Endothelial cell (in vitro differentiated cells): ENCODE results near the gene RNASET2. TPM values are rescaled to one million over a fixed set of nuclear protein-coding genes. Genes with fewer than 3 reads are reported as not detected.
"Not testable (repeated sequence)": the region's sequence is repeated elsewhere in the genome, so short reads cannot be mapped to it uniquely, and the experiment has no call there.

Experiments used
- DNase-seq: peaks from one replicate; pipeline ENCODE4 v3.0.0; 2021; ENCODE audit warnings: low spot score
- H3K27ac Mint-ChIP-seq: one replicate; pipeline ENCODE4 v1.8.0; 2021; ENCODE audit warnings: mixed read lengths, inconsistent platforms; ENCODE audit not compliant: unreplicated experiment
- H3K27me3 Mint-ChIP-seq: one replicate; pipeline ENCODE4 v1.8.0; 2021; ENCODE audit warnings: mild to moderate bottlenecking, moderate library complexity, mixed read lengths, inconsistent platforms; ENCODE audit not compliant: unreplicated experiment
- H3K36me3 Mint-ChIP-seq: one replicate; pipeline ENCODE4 v1.8.0; 2021; ENCODE audit warnings: mild to moderate bottlenecking, low read depth, mixed read lengths, inconsistent platforms; ENCODE audit not compliant: unreplicated experiment
- H3K4me1 Mint-ChIP-seq: one replicate; pipeline ENCODE4 v1.8.0; 2021; ENCODE audit warnings: mild to moderate bottlenecking, mixed read lengths, inconsistent platforms; ENCODE audit not compliant: unreplicated experiment
- H3K4me3 Mint-ChIP-seq: one replicate; pipeline ENCODE4 v1.8.0; 2021; ENCODE audit warnings: mild to moderate bottlenecking, mixed read lengths, inconsistent platforms; ENCODE audit not compliant: unreplicated experiment
- H3K9me3 Mint-ChIP-seq: one replicate; pipeline ENCODE4 v1.8.0; 2021; ENCODE audit warnings: mixed read lengths, inconsistent platforms; ENCODE audit not compliant: unreplicated experiment
- total RNA-seq: library from RNA; stranded (reverse); fragmentation: NEBNext Ultra II Directional; extraction: Animal tissue kit (Norgen Biotek cat#: 25700); gene quantifications from one replicate; pipeline ENCODE4 v1.2.1, GENCODE V29; 2021; ENCODE audit not compliant: unreplicated experiment
- TF ChIP-seq, protein P1 (sequence below): fragments of 200-600 bp; sonication (generic); IDR thresholded peaks from one replicate; pipeline ENCODE4 v1.5.0; 2021; ENCODE audit warnings: antibody characterized with exemption; ENCODE audit not compliant: unreplicated experiment

RNASET2 gene
- total RNA-seq, 1 donor from 2014 or later: 11.6 TPM

DNA sequence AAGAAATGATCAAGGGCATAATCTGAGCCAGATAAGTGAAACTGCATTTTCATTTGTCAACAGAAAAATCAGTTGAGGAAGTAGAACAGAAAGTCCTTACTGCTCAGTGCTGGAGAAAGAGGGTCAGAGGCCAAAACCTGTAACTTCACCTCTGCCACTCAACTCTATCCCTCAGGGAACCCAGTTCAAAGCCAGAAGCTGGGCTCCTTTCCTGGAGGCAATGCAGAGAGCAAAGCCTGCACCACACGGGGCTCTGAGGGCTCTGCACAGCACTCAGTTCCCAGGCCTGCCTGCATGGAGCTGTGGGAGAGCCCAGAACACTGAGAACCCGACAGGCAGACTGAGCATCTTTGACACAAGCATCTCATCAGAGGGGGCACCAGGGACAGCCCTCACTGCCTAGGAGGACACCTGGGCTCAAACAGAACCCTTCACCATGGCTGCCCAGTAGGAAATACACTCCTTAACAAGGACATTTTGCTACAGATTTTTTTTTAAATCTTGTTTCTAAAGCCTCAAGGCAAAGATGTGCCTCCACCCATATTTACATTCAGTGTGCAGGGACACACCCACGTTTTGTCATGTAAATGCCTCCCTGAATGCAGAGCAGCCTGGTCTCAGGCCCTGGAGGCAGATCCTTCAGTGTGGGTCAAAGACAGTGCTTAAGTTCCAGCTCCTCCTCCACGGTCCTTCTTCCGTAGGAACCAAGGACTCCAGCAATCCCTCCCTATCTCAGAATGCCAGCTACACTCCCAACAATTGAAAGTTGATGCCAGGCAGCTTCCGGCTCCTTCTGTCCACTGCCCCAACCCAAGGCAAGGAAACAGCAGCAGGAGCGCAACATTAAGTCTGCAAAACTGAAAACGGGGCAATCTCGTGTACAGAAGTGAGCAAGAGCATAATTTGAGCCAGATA lies 6.6 kb downstream of the RNASET2 start:
- H3K9me3 Mint-ChIP-seq: no peaks in the 10 kb centered on the region
- TF ChIP-seq, protein P1, sequence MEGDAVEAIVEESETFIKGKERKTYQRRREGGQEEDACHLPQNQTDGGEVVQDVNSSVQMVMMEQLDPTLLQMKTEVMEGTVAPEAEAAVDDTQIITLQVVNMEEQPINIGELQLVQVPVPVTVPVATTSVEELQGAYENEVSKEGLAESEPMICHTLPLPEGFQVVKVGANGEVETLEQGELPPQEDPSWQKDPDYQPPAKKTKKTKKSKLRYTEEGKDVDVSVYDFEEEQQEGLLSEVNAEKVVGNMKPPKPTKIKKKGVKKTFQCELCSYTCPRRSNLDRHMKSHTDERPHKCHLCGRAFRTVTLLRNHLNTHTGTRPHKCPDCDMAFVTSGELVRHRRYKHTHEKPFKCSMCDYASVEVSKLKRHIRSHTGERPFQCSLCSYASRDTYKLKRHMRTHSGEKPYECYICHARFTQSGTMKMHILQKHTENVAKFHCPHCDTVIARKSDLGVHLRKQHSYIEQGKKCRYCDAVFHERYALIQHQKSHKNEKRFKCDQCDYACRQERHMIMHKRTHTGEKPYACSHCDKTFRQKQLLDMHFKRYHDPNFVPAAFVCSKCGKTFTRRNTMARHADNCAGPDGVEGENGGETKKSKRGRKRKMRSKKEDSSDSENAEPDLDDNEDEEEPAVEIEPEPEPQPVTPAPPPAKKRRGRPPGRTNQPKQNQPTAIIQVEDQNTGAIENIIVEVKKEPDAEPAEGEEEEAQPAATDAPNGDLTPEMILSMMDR: no peak
- H3K4me1 Mint-ChIP-seq: no peaks in the 10 kb centered on the region
- peaks cover 12% of the 10 kb centered on the region for H3K27me3 Mint-ChIP-seq
- no peak for DNase-seq
- H3K27ac Mint-ChIP-seq: no peak overlapping the region
- H3K36me3 Mint-ChIP-seq: peaks cover 14% of the 10 kb centered on the region
- H3K4me3 Mint-ChIP-seq: no peak overlapping the region

DNA sequence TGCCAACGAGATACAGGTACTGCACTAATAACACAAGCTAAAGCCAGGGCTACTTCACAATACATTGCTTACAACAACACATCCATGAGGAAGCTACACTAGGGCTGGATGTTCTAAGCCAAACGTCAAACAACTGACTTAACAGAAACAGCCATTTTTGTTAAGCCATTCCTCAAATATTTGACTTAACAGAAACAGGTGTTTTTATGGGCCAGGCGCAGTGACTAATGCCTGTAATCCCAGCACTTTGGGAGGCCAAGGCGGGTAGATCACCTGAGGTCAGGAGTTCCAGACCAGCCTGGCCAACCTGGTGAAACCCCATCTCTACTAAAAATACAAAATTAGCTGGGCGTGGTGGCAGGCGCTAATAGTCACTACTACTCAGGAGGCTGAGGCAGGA lies 7.6 kb downstream of the RNASET2 start:
- H3K4me1 Mint-ChIP-seq, H3K27me3 Mint-ChIP-seq: not testable (repeated sequence)
- H3K36me3 Mint-ChIP-seq: peaks cover 14% of the 10 kb centered on the region

DNA sequence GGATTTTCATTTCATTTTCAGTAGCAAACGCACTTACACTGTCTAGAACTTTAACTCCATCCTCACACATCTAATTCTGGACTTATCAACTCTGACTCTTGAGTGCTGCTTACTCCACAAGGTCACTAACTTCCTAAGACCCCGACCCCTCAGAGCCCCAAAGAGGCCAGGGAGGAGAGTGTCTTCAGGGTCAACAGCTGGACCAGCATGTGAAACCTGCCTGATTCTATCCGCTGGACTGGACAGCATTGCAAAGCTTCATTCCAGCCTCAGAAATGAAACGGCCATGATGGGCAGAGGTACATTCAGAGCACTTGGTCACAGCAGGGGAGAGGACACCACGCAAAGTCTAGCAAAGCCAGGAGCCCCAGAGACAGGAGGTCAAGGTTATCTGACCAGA lies 9.1 kb downstream of the RNASET2 start:
- TF ChIP-seq, protein P1: no peak
- Mint-ChIP-seq H3K36me3 (peaks cover 14% of the 10 kb centered on the region), H3K27me3 (peaks cover 7% of the 10 kb centered on the region), H3K27ac (no peak overlapping the region), H3K4me1 (no peaks in the 10 kb centered on the region), H3K9me3 (no peaks in the 10 kb centered on the region), H3K4me3 (no peak overlapping the region)
- DNase-seq: no peak

More for the DNA sequence above, 7.6 kb downstream of the RNASET2 start:
- not testable (repeated sequence) for H3K27ac Mint-ChIP-seq, DNase-seq, H3K9me3 Mint-ChIP-seq, H3K4me3 Mint-ChIP-seq

DNA sequence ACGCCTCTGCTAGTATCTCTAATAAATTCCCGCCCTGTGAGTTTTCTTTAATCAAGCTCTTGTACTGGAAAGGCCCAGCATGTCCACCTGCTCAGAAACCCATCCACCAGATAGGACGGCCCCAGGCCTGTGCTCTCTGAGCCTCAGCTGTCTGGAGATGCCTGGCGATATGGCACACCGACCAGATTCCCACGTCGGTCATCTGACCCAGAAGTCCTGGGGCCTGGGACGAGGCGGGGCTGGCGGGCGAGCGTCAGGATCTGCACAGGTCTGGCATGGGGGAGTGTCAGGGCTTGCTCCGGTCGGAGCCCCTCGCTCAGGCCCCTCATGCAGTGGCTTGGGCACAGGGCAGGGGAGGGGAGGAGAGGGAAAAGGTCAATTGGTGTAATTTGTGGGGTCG lies 10.2 kb downstream of the RNASET2 start:
- Mint-ChIP-seq H3K27ac (no peak overlapping the region), H3K9me3 (no peaks in the 10 kb centered on the region), H3K36me3 (peaks cover 12% of the 10 kb centered on the region), H3K4me3 (no peak overlapping the region), H3K4me1 (no peaks in the 10 kb centered on the region), H3K27me3 (peaks cover 7% of the 10 kb centered on the region)
- DNase-seq: no peak
- TF ChIP-seq, protein P1: no peak

DNA sequence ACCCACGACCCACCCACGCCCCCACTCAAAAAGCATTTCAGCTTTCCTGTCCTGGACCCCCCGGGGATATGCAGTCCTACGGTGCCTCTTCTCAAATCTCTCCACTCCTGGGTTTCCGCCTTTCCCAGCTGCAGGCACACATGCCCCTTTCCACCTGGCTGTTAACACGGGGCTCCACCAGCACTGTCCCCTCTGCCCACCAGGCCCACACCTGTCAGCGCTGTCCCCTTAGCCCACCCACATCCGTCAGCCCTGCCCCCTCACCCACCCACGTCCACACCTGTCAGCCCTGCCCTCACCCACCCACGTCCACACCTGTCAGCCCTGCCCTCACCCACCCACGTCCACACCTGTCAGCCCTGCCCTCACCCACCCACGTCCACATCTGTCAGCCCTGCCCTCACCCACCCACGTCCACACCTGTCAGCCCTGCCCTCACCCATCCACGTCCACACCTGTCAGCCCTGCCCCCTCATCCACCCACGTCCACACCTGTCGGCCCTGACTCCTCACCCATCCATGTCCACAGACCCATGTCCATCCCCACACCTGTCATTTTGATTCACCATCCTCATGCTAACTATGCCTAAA lies 11.6 kb downstream of the RNASET2 start:
- no peak for DNase-seq
- Mint-ChIP-seq H3K36me3 (no peaks in the 10 kb centered on the region), H3K27ac (no peak overlapping the region), H3K4me3 (no peak overlapping the region), H3K27me3 (no peaks in the 10 kb centered on the region), H3K4me1 (no peaks in the 10 kb centered on the region), H3K9me3 (no peaks in the 10 kb centered on the region)
- TF ChIP-seq, protein P1: no peak
